Gastrocnemius medialis (tissue), 4 donors: ENCODE measurements around the gene OPCML.

Source experiments
- POLR2A ChIP-seq, 2 donors: fragments of 450-650 bp; IDR thresholded peaks; one replicate each; pipeline ENCODE4 v1.6.1; 2017; ENCODE audit warnings: antibody characterized with exemption in 2 of 2, mild to moderate bottlenecking in 2 of 2, moderate library complexity in 2 of 2
- TF ChIP-seq, protein P1 (sequence below), 5 experiments: fragments of 450-650 bp in 3 of 5; fragments of 200-600 bp in 2 of 5; sonication (generic) in 2 of 5; IDR thresholded peaks in 4 of 5; conservative IDR thresholded peaks in 1 of 5; 1 replicate in 4 of 5; 2 replicates in 1 of 5; pipeline ENCODE4 v1.5.1; 2016 to 2019; ENCODE audit warnings: antibody characterized with exemption in 5 of 5, mild to moderate bottlenecking in 3 of 5, moderate library complexity in 3 of 5

DNA sequence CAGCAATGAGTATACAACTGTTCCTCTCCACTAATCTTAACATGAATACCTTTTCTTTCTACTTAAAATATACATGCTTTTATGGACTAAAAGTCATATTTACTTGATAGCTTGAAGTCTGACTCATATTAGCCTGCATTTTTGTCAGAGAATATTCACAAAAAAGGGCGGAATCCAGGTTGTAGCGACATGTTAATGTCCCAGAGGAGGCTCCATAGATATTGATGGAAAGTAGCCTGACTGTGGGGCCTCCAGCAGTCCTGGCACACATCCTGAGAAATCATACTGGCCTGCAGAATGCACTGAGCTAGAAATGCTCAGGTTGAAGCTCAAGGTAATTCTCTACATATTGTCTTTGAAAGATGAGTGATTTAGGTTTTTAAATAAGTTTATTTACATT is 1110.7 kb downstream of the OPCML start:
- TF ChIP-seq, protein P1, sequence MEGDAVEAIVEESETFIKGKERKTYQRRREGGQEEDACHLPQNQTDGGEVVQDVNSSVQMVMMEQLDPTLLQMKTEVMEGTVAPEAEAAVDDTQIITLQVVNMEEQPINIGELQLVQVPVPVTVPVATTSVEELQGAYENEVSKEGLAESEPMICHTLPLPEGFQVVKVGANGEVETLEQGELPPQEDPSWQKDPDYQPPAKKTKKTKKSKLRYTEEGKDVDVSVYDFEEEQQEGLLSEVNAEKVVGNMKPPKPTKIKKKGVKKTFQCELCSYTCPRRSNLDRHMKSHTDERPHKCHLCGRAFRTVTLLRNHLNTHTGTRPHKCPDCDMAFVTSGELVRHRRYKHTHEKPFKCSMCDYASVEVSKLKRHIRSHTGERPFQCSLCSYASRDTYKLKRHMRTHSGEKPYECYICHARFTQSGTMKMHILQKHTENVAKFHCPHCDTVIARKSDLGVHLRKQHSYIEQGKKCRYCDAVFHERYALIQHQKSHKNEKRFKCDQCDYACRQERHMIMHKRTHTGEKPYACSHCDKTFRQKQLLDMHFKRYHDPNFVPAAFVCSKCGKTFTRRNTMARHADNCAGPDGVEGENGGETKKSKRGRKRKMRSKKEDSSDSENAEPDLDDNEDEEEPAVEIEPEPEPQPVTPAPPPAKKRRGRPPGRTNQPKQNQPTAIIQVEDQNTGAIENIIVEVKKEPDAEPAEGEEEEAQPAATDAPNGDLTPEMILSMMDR (IDR thresholded peaks at IDR 0.05 in 4 of 5, conservative IDR thresholded peaks at IDR 0.05 in 1 of 5): no peak
- TF ChIP-seq POLR2A (IDR thresholded peaks at IDR 0.05): no peak
